Pulmonary artery endothelial cell (primary cell): ENCODE data around the gene JAZF1. TPM values are rescaled to one million over a fixed set of nuclear protein-coding genes. Genes with fewer than 3 reads are reported as not detected.

Experiments used
- DNase-seq: peaks from one replicate; pipeline ENCODE4 v3.0.0-alpha.2; 2011; ENCODE audit warnings: low read depth, low spot score
- total RNA-seq: library from RNA; depleted of rRNA; stranded (reverse); fragments of >200 nt; gene quantifications from 2 replicates; pipeline ENCODE4 v1.2.3, GENCODE V29; 2014

JAZF1 gene
- total RNA-seq, 1 donor from 2014 or later = 5.5 TPM

DNA sequence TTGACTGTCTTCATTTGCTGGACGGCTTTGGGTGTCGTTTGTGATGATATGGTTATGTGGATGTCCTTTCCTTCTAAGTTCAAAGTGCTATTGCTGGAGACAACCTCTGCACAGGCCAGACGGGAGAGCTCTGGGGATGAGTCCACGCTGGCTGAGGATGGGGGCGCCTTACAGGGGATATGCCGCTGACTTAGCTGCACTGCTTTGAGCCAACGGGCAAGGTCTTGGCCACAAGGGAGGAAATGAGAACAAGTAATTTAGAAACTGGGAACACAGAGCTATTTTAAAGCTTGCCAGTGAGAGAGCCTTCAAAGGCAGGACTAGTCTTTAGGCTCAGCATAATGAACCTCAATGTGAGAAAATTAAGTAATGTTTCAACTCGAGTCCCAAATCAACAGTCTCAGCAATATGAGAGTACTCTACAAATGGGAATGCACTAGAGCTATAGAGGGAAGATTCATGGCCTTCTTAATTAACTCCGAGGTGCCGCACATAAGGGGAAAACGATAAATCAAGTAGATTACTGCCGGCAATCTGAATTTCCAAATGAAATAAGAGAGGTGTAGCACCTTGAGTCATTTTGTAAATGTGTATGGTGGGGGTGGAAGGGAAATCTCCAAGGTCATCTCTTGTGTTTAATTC, 209.3 kb downstream of the JAZF1 start:
- no peak for DNase-seq

DNA sequence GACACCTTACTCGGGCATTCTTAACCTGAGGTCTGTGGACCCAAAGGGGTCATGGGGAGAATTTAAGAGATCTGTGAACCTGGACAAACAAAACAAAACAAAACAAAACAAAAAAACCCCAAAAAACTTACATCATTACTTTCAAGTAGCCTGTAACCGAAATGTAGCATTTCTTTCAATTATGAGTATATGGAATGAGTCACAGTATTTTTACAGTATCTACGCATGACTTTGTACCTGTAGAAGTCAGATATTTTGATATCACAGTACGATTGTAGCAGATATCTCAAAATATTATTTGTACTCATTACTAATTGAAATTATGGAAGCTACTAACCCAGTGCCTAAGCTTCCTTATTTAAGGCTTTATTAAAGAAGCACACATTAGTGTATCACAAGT, 210.2 kb downstream of the JAZF1 start:
- no peak for DNase-seq

DNA sequence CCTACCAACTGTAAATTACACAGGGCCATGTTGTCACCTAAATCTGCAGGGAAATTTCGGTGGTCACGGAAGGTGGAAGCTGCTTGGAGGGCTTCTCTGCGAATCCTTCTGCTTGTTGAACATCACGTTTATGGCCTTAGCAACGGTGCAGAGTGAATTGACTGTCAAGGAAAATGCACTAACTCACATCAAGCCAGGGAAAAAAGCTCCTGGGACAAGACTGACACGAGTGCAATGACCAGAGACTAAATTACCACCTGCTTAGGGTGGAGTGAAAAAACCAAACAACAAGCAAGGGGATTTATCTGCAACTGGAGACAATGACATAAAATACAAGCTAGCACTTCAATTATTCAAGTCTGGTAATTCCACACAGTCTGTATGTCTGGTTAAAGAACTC, 211.2 kb downstream of the JAZF1 start:
- no peak for DNase-seq

DNA sequence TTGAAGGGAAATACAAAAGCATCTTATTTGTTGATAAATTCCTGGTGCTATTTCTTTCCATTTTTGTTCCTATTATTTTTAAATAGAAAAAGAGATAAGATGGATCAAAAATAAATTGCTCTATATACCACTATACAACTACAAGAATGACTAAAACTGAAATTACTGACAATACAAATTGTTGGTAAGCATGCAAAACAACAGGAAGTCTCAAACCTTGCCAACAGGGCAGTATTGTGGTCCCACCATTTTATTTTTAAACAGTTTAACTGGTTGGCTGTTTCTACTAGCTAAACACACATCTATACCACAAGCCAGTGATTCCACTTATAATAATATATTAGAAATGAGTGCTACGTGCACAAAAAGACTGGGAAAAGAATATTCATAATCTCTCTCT, 213.0 kb downstream of the JAZF1 start:
- DNase-seq = no peak

DNA sequence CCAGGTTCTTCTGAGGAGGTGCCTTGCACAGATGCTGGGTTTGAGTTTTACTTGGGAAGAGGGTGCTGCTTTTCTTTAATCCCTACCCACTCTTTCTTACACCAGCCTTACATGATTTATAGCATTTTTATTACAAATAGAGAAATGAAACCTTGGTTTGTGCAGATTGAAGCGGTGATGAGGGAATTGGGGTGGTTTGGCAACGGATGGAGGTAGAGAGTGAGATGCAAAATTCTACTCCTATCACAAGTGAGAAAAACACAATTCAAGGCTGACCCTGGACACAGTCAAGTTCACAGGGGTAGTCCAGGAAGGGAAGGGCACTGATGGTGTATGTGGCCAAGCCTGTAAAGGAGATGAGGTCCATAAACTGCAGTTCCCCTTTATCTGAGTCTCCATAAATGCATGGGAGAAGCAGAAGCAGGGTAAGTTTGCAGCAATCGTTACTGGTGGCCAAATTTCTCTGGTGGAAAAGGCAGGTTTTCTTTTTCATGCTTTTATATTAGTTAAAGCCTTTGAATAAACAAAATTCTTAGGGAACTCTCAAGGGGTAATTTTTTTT, 214.3 kb downstream of the JAZF1 start:
- no peak for DNase-seq

DNA sequence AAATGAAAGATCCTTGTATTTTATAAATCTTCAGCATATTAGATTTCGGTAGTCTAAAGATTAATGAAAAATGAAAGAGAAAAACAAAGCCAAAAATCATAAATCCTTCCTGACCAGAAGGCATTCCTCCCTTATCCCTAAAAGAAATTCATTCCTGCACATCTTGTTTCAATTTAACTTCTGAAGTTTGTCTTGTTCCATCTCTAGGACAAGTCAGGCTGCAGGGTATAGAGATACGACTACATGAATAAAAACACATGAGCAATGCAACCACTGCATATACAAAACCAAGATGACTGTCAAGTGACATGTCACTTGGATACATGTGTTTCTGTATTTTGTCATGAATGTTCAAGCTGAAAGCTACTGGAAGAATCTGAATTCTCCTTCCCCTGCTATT, 214.9 kb downstream of the JAZF1 start:
- DNase-seq = no peak

DNA sequence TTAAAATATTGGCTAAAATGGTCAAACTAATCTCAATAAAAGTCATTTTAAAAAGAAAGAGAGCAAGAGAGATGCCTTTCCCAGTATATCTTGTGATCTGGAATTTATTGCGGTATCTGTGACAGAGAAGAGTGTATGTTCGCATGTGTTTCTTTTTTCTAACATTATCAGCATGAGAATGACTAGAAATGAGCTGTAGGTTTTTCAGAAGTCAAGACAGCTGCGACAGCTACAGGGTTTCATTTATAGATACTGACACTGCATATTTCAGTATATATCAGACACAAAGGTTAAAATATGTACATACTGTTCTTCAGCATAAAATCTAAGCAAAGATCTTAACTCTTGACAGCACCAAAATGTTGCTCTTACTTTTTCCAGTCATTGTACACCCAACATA, 215.8 kb downstream of the JAZF1 start:
- no peak for DNase-seq

DNA sequence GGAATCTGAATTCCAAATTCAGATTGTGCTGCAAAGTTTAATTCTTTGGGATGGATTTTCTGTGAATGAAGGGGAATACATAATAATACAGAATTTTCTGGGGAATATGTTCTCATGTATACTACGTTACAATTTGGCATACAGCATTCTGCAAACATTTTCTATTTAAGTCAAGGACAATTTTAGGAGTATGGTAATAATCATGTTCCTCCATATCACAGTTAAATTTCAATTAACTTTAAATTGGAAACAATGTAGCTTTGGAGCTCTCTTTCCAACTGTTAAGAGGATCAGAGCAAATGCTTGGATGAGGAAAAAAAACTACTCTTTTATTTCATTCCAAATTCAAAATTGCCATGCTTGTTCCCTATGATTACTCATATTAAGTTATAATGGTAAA, 217.5 kb downstream of the JAZF1 start:
- DNase-seq = no peak

DNA sequence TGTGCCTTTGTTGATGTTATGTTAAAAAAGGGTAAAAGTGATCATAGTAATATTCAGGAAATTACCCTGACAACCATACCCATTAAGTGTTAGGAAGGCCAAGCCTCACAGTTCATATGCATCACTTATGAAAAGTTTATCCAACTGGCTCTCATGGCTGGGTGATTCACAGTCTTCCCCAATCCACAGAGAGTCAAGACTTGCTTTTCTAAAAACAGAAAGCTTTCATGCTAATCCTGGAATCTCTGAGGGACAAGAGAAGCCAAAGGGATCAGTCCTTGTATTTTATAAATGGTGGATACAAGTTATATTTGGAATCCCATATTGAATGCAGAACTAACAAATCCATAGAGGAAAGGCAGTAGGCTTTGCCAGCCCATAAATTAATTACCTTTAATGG, 218.3 kb downstream of the JAZF1 start:
- no peak for DNase-seq

DNA sequence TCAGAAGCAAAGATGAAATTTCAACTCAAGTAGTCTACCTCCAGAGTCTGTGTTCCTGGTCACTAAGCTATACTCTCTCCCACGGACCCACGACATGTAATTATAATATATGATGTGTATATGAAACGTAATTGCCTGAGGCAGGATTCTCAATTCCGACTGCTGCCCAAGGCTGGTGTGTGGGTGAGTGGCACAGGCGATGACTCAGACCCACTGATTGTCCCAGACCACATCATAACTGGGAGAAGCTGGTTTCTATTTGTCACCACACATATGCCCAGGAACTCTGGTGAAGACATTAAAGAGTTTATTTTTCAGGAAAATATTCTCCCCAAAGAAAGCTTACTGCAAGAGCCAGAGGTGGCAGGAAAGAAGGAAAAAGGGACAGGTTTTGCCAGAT, 219.3 kb downstream of the JAZF1 start:
- no peak for DNase-seq

DNA sequence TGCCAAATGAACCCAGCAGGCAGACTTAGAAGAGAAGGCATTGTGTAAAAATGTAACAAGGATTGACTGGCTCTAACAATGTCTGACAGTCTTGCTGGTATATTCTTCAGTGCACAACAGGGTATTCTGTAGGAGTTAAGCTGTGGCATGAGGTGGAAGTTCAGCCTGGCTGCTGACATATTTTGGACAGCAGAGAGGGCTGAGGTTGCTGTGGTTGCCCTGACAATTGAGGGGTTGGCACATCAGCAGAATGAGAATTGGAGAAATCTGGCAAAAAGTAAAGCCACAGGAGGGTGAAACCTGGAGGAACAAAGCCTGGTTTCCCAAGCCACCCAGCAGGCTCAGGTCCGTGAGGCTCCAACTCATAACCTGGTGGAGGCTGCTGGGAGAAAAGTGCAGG, 220.2 kb downstream of the JAZF1 start:
- DNase-seq = no peak

DNA sequence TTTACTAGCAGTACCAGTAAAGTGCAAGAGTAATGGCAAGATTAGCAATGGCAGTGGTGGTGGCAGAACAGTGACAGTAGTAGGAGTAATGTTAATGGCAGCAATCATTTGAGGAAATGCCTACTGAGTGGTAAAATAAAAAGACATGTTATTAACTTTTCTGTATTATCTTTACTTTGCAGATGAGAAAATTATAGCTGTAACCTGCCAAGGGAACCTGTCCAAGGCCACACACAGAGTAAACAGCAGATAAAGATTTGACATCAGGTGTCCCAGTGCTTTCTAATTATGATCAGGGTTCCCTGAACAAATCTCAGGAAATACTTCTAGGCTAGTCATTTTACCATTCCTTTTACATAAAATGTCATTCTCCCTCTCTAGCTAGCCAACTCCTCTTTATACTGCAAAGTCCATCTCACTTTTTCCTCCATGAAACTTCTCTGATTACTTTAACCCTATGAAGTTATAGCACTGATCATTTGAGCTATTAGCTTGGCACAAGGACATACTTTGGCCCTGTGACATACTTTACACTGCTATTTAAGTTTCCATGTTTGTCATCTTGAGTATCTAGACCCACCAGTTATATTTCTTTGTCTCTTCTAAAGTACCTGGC, 221.6 kb downstream of the JAZF1 start:
- no peak for DNase-seq

DNA sequence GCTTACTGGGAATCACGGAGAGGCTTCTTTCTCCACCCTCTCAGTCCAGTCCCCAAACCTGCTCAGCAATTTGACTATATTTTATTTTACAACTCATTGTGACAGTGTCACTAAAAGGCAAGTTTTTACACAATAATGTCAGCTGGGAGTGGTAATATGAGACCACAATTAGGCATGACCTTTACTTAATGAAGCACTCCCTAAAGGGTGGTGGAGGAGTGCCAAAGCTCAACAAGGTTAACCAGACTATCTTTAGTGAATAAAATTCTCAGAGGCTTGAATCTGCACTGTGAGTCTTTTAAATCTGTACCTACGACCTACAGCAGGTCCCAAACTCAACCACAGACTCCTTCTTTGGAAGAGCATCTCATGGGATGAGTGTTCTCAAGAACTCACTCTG, 225.0 kb downstream of the JAZF1 start:
- DNase-seq = no peak

DNA sequence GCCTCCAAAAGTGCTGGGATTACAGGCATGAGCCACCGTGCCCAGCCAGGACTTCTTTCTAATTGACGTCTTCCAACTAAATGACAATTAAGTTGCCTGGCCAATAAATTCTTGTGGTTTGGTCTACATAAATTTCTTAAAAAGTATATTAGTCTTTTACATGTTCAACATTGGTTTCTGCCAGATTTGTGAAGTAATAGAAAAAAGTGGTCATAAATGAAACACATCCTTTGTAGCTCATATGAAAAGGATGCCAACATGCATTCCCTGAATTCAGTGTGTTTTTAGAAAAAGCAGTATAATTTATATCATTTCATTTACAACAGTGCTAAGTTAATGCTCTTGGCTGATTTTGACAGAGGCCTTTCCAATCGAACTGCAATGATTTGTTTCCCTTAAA, 225.6 kb downstream of the JAZF1 start:
- no peak for DNase-seq

DNA sequence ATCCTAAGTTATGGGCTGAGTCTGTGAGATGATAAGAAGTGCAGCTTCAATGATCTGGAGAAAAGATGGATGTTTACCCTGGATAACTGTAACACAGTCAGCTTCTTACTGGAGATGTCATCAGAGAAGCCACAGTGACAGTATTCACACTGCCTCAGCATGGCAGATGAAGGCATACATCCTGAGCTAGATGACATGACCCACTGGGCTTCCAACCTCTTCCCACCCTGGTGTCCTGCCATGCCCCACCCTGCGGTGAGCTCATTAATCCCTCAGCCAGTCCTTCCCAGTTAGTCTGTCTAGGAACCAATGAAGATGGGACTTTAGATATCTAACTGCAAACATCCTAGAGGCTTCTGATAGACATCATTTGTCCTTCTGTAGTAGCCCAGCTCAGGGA, 226.8 kb downstream of the JAZF1 start:
- DNase-seq = no peak

DNA sequence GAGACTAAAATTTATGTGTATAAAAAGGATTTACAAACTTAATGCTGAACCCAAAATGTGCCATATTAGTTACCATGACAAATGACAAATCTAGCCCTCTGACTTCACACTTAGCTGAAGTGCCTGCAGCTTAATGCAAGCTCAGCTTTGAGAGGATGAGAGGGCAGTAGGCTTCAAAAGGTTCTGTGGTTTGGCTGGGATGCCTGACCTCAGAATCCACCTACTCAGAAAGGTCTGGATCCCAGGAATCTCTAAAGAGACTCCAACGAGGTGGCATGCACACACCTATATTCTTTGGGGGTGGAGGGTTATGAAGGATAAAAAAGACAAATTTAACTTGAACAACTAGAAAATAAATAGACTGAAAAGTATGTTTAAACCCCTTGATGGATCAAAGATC, 227.2 kb downstream of the JAZF1 start:
- no peak for DNase-seq

DNA sequence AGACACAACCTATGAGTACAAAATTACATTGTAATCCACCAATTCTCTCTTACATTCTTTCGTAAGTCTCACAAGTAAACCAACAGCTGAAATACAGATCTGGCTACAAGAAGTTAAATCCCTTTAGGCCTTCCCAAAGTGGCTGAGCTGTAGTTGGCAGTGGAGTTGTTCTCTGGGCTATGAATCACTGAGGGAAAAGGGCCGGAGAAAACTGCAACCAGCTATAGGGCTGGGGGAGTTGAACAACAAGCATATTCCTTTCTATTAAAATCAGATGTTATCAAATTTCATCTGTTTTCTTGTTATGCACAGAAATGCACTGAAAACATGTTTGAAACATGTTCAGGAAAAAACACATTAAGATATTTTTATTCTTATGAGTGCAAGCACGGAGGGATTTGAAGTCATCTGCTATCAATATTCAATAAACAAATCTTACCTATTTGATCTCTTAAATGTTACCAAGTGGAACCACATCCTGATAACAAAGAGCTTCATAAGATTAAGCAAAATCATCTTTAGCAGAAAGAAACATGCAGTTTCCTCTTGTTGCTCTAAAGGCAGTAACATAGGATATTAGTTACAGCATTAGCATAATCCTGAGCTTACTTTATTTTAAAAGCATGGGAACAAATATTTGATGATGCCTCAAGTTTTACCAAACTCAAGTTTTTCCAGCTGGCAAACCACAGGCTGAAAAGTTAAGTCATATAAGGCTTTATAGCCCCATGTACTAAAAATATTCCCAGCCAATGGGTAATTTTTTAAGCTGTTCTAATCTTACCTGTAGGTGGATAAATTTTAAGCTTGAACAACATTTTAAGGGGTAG, 227.9 kb downstream of the JAZF1 start:
- no peak for DNase-seq

DNA sequence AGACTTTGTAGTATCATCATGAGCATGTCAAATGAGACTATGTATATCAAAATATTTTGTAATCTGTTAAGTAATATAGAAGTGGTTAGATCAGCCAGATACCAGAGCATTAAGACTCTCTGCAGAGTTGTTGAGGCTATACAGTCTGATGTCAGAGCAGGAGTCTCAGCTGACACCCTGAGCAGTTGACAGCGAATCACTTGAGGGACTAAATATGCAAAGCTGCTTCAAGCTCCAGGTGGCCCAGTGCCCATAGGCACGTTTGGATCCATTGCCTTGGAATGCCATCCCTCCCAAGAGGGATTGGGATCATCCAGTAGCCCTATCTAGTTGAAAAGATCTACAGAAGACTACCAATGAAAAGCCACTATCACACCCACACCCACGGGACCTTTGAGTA, 230.5 kb downstream of the JAZF1 start:
- no peak for DNase-seq

DNA sequence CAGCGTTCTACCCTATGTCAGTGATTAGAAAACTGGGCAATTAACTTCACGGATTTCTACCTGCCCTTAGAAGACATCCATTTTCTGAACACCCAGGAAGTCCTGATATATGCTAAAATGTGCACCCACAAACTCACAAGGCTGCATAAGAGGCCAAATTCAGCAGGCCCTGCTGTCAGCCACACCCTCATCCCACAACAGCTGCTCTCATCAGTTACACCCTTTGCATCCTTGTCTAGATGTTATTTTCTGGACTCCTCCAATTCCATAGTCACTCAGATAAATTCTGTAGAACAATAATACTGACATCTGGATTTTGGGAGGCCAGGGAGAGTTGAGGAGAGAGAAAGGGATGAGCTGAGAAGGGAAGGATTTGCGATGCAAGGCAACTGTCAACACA, 231.7 kb downstream of the JAZF1 start:
- no peak for DNase-seq

DNA sequence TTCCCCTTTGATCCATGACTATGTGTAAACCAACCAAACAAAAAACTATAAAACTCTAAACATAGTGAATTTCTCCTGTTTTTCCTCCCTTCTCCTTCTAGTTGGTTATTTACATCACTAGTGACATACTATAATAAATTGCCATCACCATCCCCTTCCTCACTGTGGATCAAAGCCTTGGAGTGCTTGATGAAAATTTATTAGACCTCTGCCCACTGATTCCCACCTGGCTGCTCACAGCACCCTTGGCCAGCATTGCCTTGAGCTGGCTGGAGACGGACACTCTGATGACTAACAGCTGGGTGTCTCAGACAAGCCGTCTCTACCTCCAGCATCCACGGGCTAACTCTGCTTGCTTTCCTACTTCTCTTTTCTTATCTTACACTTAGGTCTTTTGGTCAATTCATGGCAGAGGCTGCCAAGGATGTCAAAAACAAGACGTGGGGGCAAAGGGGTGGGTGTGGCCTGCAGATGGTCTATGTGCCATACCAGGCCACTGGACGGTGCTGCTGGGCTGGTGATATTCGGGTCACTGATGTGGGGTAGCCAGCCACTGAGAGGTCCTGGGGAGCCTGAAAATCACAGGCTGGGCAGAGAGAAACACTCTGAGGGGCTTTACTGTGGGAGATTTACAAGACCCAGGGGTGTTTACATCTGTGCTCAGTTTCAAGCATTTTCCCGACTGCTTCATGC, 232.9 kb downstream of the JAZF1 start:
- no peak for DNase-seq

DNA sequence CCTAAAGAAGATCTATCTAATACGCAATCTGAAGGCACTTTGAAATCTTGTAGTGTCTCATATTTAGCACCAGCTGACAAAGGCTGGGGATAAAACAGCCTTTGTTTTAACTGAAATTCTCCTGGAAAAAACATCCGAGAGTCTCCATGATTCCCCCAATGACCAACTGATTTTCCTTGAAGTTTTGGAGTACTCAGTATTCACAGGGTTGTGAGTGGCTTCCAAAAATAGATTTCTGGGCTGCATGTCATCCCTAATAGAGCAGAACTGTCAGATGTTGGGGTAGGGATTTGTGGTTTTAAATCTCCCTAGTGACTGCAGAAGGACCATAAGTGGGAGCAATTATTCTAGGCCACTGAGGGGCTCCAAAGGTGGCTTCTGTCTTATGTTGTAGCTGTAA, 234.2 kb downstream of the JAZF1 start:
- DNase-seq = no peak
